ENCODE data around the gene DYSF. TPM values are rescaled to one million over a fixed set of nuclear protein-coding genes. Genes with fewer than 3 reads are reported as not detected.

DYSF gene
- total RNA-seq, 4 donors from 2014 or later: 2.4 to 10.6 (median 4.3) TPM

- DNase-seq: no peak
- Histone ChIP-seq H3K27ac (no peak overlapping the region), H3K36me3 (no peaks in the 10 kb centered on the region), H3K9me3 (no peaks in the 10 kb centered on the region), H3K4me3 (no peak overlapping the region), H3K4me1 (no peaks in the 10 kb centered on the region), H3K27me3 (no peaks in the 10 kb centered on the region)
- TF ChIP-seq POLR2A (IDR thresholded peaks at IDR 0.05): no peak
- TF ChIP-seq, protein P1, sequence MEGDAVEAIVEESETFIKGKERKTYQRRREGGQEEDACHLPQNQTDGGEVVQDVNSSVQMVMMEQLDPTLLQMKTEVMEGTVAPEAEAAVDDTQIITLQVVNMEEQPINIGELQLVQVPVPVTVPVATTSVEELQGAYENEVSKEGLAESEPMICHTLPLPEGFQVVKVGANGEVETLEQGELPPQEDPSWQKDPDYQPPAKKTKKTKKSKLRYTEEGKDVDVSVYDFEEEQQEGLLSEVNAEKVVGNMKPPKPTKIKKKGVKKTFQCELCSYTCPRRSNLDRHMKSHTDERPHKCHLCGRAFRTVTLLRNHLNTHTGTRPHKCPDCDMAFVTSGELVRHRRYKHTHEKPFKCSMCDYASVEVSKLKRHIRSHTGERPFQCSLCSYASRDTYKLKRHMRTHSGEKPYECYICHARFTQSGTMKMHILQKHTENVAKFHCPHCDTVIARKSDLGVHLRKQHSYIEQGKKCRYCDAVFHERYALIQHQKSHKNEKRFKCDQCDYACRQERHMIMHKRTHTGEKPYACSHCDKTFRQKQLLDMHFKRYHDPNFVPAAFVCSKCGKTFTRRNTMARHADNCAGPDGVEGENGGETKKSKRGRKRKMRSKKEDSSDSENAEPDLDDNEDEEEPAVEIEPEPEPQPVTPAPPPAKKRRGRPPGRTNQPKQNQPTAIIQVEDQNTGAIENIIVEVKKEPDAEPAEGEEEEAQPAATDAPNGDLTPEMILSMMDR (IDR thresholded peaks at IDR 0.05): no peak
- intact Hi-C loops (cut with DNase I): no loop called here
- 91% methylated on average over 6 to 8 of the region's 13 CpGs for WGBS, 2 donors
Observed at GRCh38 chr2:71685941-71686611, 232.7 kb downstream of the DYSF start.

GRCh38 chr2:71686781-71687180, 233.4 kb downstream of the DYSF start:
- no peak overlapping the region for H3K27ac ChIP-seq
- H3K9me3 ChIP-seq: no peaks in the 10 kb centered on the region
- 81 to 89% methylated on average over 5 to 6 of the region's 6 CpGs for WGBS, 2 donors
- H3K4me3 ChIP-seq: no peak overlapping the region
- intact Hi-C loops (cut with DNase I): no loop called here
- TF ChIP-seq, protein P1 (IDR thresholded peaks at IDR 0.05): no peak
- DNase-seq: no peak
- H3K27me3 ChIP-seq: no peaks in the 10 kb centered on the region
- no peaks in the 10 kb centered on the region for H3K4me1 ChIP-seq
- H3K36me3 ChIP-seq: no peaks in the 10 kb centered on the region

- H3K4me1 ChIP-seq: no peaks in the 10 kb centered on the region
- H3K9me3 ChIP-seq: no peaks in the 10 kb centered on the region
- no peaks in the 10 kb centered on the region for H3K36me3 ChIP-seq
- 59% methylated on average over 3 of the region's 10 CpGs; no CpG with 5 or more reads in 1 of the 2 donors for WGBS, 2 donors
- DNase-seq: no peak
- no peaks in the 10 kb centered on the region for H3K27me3 ChIP-seq
- intact Hi-C loops (cut with DNase I): no loop called here
- no peak overlapping the region for H3K27ac ChIP-seq
- H3K4me3 ChIP-seq: no peak overlapping the region
- TF ChIP-seq, protein P1 (IDR thresholded peaks at IDR 0.05): no peak
- no peak for TF ChIP-seq POLR2A (IDR thresholded peaks at IDR 0.05)
Observed at GRCh38 chr2:71687412-71687811, 234.1 kb downstream of the DYSF start.

- Histone ChIP-seq H3K4me1 (no peaks in the 10 kb centered on the region), H3K36me3 (no peaks in the 10 kb centered on the region), H3K27ac (no peak overlapping the region), H3K4me3 (no peak overlapping the region), H3K27me3 (no peaks in the 10 kb centered on the region), H3K9me3 (no peaks in the 10 kb centered on the region)
- 91 to 94% methylated on average over 5 to 7 of the region's 7 CpGs for WGBS, 2 donors
- TF ChIP-seq, protein P1 (IDR thresholded peaks at IDR 0.05): no peak
- TF ChIP-seq POLR2A (IDR thresholded peaks at IDR 0.05): no peak
- DNase-seq: no peak
- intact Hi-C loops (cut with DNase I): no loop called here
Observed at GRCh38 chr2:71688530-71688929, 235.2 kb downstream of the DYSF start.

DNA sequence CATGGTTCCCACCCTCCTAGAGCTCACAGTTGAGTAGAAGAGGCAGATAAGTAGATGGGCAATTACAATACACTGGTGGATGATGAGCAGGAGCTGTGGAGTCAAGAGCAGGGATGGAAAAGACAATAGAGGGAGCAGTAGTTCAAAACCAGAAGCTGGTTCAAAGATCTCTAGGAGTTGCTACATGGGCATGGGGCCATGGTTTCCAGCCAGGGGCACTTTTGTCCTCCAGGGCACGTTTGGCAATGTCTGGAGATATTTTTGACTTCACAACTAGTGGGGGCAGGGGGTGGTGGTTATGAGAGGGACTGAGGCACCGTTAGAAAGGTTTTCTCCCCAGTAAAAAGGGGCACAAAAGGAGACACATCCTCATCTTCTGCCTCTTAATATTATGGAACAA, 236.0 kb downstream of the DYSF start:
- Histone ChIP-seq H3K9me3 (no peaks in the 10 kb centered on the region), H3K27ac (no peak overlapping the region), H3K27me3 (no peaks in the 10 kb centered on the region), H3K4me3 (no peak overlapping the region), H3K4me1 (no peaks in the 10 kb centered on the region), H3K36me3 (no peaks in the 10 kb centered on the region)
- TF ChIP-seq POLR2A (IDR thresholded peaks at IDR 0.05): no peak
- TF ChIP-seq, protein P1 (IDR thresholded peaks at IDR 0.05): no peak
- WGBS, 2 donors: 48 to 65% methylated on average over 2 of the region's 2 CpGs
- DNase-seq: no peak
- intact Hi-C loops (cut with DNase I): no loop called here

Measured in esophagus squamous epithelium (tissue), 5 donors.